GM18873 (cell line): ENCODE data around the gene C5.
A peak's percentile ranks its signal among the peaks of the same experiment; 100 is the strongest.
"Not testable (repeated sequence)": the region's sequence is repeated elsewhere in the genome, so short reads cannot be mapped to it uniquely, and the experiment has no call there.

ENCODE experiments used
- ATAC-seq: cut with Tn5 transposase; IDR thresholded peaks from one replicate; pipeline ENCODE4 v1.9.1; 2021; ENCODE audit warnings: mild to moderate bottlenecking, moderate library complexity, moderate number of reproducible peaks; ENCODE audit not compliant: unreplicated experiment, low FRiP score

Gene C5

DNA sequence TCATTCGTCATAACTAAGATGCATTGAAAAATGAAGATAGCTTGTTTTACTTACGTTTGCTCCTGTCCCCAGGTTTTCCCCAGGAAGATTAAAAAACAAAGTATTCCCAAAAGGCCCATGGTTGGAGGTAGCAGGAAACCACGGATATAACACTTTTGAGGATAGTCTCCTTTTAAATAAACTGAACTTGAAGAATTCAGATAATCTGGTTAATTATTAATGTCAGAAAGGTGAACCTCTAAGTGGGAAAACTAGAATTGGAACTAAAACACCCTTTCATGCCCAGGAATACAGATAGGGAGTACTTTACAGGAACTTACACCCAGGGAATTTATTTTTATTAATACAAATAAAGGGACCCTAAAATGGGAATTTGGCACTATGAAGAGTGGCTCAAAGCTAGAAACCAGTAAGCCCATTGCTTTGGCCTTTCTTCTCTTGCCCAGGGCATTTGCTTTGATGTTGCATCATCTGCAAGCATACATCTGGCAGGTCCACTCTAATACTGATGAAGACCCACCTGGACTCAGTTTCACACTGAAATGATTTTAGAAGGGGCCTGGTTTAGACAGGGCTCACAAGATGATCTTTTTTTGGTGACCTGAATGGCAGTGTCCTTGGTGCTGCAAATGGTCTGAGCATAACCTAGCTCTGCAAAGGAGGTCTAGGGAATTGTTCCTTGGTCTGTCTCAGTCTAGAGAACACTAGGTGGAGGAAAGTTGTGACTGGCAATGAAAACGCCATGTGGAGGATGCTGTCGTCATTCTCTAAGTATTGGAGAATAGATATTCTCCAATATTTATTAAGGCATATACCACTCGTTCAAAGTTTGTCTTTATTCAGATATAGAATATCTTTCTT is at the start of gene C5:
C5 (minus strand) TSS at position 148 of the 861 bp plus-strand sequence; CDS start at position 119, 29 bp downstream.
- ATAC-seq = no peak

DNA sequence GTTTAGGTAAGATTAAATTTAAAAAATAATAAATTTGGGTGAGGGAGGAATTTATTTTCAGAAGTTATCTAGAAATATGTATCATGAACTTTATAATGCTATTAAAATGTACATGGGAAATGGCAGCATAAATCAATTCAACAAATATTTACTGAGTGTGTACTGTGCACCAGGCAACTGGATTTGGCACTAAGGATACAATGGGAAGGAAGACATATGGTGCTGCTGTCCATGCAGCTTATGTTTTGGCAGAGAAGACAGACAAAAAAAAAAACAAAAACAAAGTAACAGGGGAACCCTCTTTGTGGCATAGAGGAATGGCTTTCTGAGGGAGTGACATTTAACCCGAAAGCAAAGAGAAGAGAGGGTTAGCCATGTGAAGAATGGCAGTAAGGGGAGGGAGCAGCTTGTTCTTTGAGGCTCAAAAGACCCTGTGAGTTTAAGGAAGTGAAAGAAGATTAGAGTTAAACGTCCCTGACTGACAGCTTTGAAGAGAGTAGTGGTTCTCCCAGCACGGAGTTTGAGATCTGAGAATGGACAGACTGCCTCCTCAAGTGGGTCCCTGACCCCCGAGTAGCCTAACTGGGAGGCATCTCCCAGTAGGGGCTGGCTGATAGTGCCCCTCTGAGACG is 48.6 kb upstream of the C5 start:
- no peak for ATAC-seq

DNA sequence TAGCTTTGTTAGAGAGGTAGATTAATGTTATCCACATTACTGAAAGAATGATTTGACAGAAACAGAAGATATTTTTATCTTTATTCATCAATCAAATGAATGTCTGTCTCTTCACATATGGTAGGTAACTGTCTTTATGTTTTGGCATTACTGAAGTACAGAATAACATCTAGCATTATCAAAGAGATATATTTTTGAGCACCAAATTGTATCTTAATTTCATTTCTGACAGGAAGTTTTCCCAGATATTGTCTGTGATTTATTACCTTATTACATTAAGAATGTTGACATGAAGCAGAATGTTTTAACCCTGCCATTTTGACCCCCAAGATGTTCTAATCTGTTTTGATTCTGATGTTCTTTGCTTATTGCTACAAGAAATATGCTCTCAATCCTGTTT is 45.0 kb upstream of the C5 start:
- ATAC-seq = no peak

DNA sequence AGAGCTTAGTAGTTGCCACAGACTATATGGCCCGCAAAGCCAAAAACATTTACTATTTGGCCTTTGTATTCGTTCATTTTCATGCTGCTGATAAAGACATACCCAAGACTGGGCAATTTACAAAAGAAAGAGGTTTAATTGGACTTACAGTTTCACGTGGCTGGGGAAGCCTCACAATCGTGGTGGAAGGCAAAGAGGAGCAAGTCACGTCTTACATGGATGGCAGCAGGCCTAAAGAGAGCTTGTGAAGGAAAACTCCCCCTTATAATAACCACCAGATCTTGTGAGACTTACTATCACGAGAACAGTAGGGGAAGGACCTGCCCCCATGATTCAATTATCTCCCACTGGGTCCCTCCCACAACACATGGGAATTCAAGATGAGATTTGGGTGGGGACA is 40.7 kb upstream of the C5 start:
- not testable (repeated sequence) for ATAC-seq

DNA sequence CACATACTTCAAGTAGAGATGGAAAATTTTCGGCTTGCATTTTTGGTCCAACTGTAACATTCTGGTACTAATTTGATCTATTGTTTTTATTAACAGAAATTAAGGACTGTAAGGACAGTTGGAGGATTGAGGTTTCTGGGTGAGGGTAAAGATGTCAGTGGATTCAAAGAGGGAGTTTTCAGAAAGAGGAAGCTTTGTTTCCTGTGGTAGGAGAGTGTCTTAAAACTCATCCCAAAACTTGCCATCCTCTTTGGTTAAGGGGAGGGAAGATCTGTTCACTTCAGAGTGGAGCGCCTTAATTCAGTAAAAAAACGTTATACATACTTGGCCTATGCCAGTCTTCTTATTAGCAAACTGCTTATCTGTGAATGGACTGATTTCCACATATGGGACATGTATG is 38.5 kb upstream of the C5 start:
- ATAC-seq = no peak

DNA sequence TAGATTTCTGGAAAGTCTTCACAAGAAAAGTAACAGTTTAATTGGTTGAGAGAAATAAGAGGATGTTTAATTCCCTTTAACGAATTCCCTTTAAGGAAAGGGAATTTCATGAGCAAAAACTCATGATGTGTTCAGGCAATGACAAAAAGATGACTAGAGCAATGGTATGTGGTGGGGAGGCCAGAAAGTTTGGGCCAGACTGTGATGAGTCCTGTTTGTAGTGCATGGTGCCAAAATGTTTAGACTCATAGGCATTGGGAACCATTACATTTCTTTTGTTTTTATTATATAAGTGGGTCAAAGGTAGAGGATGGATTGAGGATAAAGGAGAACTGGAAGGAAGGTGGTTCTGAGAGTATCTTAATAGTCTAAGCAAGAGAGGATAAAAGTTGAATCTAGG is 35.6 kb upstream of the C5 start:
- no peak for ATAC-seq

DNA sequence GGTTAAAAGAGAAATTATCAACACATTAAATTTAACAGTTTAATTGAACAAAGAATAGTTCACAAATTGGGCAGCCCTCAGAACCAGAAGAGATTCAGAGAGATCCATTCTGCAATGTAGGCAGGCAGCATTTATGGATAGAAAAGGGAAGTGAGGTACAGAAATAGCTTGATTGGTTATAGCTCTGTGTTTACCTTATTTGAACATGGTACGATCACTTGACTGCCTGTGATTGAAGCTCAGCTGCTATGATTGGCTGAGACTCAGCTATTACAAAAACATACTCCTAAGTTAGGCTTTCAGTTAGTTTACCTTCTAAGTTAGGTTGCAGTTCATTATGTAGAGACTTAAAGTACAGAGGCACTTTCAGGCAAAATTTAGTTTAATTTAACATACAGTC is 32.0 kb upstream of the C5 start:
- no peak for ATAC-seq

DNA sequence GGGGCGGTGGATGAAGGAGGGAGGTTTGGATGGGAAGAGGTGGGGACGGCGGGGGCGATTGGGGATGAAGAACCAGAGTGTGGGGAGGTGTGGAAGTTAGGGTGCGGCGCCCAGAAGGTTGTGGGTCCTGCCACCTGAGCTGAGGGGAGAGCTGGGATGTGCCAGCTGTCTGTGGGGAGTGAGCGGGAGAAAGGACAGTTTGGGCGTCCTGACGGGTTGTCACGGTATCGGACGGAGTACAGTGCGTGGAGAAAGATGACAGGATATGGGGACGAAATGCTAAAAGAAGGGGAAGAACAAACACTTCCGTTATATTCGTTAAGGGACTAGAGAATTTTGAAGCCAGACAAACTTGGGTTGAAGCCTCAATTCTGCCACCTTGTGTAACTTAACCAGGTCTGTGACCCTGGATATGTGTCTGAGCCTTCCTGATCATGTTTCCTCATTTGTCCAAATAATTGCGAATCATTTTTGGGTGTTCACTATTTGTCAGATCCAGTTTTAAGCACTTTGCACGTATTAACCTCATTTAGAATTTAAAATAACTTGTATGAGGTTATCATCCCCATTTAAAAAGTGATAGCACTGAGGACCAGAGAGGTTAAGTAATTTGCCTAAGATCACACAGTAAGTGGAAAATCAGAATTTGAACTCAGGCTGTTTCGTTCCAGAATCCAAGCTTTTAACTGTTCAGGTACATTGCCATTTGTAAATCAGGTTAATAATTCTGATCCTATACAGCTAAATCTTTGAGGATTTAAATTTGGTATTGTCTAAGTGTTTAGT is 25.4 kb upstream of the C5 start:
- no peak for ATAC-seq

DNA sequence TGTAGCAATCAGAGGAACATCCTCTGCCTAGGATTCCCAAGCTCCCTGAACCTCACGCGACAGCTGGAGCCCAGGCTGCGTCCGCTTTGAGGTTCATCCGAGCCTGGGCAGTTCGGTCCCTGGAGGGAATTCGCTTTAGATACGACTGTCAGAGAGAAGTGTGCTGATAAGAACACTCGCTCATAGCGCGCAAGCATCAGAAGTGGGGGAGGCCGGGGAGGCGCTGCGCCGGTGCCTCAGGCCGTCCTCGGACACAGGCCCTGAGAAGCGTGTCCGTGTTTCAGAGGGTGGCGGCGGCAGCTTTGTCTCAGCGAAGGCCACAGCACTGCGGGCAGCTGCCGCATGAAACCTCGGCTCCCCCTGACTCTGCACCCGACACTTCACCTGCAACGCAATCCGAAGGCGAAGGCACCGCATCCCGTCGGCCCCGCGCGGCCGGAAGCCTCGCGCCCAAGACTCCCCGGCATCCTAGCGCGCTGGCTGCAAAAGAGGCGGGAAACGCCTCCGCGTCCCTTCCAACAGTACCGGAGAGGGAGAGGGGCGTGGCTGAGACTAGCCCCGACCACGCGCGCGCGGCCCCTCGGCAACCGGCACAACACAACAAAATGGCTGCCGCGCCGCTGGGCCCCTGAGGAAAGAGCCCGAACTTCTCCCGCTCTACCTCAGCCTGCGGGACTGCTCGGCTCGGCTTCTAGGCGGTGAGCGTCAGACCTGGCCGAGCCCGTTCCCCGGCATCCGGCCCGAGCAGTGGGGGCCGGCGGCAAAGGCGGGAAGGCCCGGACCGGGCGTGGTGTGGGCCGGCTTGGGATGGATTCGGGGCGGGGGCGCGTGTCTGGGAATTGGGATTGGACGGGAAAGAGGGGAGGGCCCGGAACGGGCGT is 24.5 kb upstream of the C5 start, which contains the start of gene CNTRL:
CNTRL (plus strand) TSS at position 586 of the 881 bp plus-strand sequence. CDS start 13,372 bp downstream, outside the sequence.
- ATAC-seq = peak; percentile 45

DNA sequence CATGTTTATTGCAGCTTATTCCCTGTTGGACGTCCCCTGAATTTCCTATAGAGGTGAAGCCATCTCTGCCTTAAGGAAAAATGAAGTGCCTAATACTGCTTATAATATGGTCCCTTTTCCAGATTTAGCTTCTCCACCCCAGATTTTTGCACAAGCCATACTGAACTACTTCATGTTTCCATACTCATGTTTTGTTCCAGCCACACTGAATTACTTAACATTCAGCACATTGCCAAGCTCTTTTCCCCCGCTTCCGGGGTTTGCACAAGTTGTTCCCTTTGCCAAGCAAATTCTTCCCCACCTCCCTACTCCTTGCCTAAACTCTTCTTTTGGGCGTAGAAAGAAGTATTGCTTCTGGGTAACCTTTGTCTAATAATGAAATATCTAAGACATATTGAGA is 23.0 kb upstream of the C5 start:
- no peak for ATAC-seq

DNA sequence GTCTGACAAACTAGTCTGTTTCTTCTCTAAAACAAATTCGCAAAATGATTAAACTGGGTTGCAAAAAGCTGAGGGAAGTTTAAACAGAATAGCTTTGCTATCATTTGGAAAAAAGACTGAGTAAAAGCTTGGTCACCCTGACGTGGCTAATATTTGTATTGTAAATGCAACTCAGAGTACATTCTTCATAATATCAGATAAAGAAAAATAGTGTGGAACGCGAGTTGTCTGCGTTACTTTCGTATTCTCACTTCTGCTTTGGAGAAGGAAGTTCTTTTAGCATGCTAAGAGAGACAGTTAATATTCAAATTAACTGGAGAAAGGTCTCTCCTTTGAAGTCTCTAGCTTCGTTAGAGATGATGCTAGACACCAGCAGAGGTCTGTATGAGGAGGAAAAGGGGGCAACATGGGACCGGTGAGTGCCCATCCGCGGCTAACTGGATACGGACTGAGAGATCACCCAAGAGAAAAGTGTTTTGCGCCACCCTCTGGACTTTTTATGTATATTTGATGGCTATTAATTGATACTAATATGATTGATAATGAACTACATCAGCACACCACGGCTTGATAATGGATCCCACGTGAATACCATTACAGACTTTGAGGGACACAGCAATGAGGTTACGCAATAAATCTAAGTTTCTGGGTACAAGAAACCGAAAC is 21.8 kb upstream of the C5 start:
- no peak for ATAC-seq

DNA sequence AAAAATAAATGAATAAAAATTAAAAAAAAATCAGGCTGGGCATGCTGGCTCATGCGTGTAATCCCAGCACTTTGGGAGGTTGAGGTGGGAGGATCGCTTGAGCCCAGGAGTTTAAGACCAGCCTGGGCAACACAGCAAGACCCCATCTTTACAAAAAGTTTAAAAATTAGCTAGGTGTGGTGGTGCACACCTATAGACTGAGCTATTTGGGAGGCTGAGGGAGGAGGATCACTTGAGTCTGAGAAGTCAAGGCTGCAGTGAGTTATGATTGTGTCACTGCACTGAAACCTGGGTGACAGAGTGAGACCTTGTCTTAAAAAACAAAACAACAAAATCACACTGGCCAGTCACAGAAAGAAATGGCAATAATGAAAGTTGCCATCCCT is 21.3 kb upstream of the C5 start:
- no peak for ATAC-seq

DNA sequence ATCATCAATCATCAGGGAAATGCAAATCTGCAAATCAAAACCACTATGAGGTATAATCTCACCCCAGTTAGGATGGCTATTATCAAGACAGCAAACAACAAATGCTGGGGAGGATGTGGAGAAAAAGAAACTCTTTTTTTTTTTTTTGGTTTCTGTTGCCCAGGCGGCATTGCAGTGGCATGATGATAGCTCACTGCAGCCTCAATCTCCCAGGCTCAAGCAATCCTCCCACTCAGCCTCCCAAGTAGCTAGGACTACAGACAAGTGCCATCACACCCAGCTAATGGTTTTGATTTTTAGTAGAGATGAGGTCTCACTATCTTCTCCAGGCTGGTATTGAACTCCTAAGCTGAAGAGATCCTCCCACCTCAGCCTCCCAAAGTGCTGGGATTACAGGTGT is 19.3 kb upstream of the C5 start:
- ATAC-seq = no peak

DNA sequence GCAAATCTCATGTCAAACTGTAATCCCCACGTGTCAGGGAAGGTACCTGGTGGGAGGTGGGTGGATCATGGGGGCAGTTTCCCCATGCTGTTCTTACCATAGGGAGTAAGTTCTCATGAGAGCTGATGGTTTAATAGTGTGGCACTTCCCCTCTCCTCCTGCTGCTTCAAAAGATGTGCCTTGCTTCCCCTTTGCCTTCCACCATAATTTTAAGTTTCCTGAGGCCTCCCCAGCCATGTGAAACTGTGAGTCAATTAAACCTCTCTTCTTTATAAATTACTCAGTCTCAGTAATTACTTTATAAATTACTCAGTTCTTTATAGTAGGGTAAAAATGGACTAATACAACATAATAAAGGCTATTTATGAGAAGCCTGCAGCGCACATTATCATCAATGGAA is 17.6 kb upstream of the C5 start:
- ATAC-seq = no peak

DNA sequence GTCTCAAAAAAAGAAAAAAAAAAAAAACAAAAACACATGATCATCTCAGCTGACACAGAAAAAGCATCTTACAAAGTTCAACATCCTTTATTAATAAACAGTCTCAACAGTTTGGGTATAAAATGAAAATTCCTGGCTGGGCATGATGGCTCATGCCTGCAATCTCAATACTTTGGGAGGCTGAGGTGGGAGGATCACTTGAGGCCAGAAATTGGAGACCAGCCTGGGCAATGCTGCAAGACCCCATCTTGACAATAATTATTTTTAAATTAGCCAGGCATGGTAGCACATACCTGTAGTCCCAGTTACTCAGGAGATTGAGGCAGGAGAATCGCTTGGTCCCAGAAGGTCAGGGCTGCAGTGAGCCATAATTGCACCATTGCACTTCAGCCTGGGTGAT is 16.8 kb upstream of the C5 start:
- no peak for ATAC-seq

DNA sequence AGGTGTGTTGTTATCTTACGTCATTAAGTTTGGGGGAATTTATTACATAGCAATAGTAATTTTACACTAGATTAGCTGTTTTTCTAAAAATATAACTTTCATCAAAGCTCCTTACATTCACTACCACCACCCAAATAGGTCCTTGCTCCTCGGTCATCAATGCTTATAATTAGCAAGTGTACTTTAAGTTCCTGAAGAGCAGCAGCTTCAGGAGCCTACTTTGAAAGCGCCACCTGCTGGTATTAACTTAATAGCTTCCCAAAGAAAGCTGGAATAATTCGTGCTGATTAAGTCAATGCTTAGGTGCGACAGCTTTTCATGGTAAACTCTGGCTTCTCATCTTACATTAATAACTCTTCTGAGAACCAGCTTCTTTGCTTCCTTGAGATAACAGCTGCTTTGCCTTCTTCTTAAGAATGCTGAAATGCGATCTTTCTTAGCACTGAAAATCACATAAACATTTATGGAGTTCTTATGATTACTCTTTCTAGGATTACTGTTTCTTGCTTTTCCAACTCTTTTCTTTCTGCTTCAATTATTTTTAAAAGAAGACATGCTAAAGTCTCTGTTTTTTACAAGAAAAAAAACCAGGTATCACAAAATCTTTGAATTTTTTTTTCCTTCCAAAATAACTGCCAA is 10.0 kb upstream of the C5 start:
- no peak for ATAC-seq

DNA sequence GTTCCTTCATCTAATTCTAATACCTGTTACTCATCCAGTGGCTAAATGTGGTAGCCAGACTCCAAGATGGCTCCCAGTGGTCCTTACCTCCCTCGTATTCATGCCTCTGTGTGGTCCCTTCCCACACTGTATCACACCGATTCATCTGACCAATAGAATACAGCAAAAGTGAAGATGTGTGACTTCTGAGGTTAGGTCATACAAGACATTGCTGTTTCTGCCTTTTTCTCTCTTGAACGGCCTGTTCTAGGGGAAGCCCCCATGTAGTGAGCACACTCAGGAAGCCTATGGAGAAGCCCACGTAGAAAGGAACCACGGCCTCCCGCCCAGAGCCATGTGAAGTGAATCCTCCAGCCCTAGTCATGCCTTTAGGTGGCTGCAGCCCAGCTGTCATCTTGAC is 9.4 kb upstream of the C5 start:
- ATAC-seq = no peak

DNA sequence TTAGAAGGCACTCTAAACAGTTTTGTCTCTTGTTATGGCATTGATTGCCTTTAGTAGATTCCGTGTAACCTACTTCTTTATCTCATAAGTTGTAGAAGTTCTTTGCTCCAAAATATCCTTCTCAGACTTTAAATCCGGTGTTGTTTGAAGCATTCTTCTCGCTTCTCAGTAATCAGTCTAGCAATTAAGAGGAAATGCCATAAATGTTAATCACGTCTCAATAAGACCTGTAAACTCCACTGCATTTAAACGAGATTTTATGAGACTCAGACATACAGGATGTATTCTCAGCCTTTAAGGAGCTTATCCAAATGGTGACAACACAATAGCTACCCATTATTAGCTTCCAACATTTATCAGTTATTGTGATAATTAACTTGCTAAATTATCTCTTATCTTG is 7.7 kb upstream of the C5 start:
- ATAC-seq = no peak

DNA sequence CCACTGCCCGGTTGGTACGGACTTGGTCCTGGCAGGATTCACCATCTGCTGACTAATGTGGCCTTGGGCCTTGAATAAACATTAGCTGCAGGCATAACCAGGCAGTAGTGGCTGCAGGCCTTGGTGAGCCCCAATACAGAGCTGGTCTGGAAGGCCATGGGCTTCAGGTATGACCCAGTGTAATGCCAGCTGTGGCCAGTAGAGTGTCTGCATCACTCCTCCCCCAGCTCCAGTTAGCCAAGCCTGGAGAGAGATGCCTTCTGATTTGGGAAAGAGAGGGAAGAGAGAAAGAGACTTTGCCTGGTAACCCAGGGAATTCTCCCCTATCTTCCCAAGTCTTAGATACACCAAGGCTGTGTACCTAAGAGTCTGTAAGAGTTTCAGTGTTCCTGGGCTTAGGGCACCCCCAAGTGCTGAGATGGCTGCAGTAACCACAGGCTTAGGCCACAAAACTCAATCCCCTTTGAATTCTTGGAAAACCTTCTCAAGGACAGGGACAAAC is 5.6 kb upstream of the C5 start:
- ATAC-seq = no peak
